HUES6 (cell line): ENCODE measurements around the gene MED26.

ENCODE experiments used
- H3K27ac ChIP-seq: 2 replicates; pipeline ENCODE4 v1.7.0; 2013; ENCODE audit warnings: low read depth, mild to moderate bottlenecking, low read length, inconsistent platforms
- H3K27me3 ChIP-seq: 2 replicates; pipeline ENCODE4 v1.6.1; 2013; ENCODE audit warnings: low read length; ENCODE audit not compliant: control insufficient read depth, insufficient read depth
- H3K36me3 ChIP-seq: 2 replicates; pipeline ENCODE4 v1.6.1; 2013; ENCODE audit warnings: low read length; ENCODE audit not compliant: control insufficient read depth, insufficient read depth
- H3K4me1 ChIP-seq: 2 replicates; pipeline ENCODE4 v1.6.1; 2013; ENCODE audit warnings: low read length; ENCODE audit not compliant: control insufficient read depth, insufficient read depth
- H3K4me3 ChIP-seq: 2 replicates; pipeline ENCODE4 v1.5.1; 2013; ENCODE audit warnings: low read depth, low read length
- H3K9ac ChIP-seq: one replicate; pipeline ENCODE4 v1.6.1; 2013; ENCODE audit warnings: mild to moderate bottlenecking, low read length
- H3K9me3 ChIP-seq: 2 replicates; pipeline ENCODE4 v1.6.1; 2013; ENCODE audit warnings: low read depth, low read length; ENCODE audit not compliant: control insufficient read depth, insufficient read depth

MED26 gene

DNA sequence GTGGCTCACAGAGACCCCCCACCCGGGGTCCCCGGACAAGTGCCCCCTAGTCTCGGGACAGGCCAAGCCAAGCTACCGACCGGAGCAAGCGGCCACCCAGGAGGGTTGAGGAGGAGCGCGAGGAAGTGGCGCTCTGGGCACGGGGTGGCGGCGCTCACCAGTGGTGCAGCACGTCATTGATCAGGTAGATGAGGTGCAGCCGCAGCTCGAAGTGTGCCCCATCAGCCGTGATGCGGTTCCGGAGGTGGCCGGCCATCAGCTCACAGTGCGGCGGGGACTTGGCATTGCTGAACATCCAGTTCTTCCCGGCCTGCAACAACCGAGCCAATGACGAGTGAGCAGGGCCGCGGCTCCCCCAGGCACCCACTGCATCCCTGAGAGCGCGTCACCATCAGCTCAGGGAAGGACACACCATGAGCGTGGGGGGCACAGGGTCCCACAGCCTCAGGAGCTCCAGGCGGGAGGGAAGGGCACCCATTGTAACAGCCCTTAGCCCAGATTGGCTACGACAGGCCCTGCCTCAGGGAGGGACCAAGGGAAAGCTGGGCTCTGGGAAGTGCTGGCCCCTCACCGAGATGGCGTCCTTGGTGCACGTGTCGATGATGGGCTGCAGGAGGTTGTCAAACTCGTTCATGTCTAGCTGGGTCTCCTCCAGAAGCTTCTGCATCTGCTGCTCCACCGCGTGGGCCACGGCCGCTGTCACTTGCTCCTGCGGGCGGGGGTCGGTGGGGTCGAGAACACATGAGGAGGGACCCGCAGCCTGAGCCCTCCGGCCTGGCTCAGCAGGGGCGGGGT, 95.4 kb downstream of the MED26 start:
- Histone ChIP-seq H3K27me3 (no peaks in the 10 kb centered on the region), H3K4me1 (no peaks in the 10 kb centered on the region), H3K27ac (no peak overlapping the region), H3K9ac (no peak overlapping the region), H3K4me3 (no peak overlapping the region), H3K9me3 (no peaks in the 10 kb centered on the region), H3K36me3 (peaks cover 100% of the 10 kb centered on the region)

DNA sequence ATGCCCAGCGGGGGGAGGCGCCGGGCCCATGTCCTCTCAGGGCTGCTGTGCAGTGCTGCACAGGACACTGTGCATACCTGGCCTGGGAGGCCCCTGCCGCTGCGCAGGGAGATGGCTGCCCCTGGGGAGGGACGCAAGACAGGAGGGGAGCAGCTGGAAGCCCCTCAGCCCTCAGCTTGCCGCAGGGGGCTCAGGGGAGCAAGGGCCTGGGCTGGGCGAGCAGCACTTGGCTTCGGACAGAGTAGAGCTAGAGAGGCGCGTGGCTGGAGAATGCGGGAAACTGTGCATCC, 96.7 kb downstream of the MED26 start:
- H3K4me3 ChIP-seq = no peak overlapping the region
- no peak overlapping the region for H3K27ac ChIP-seq
- no peaks in the 10 kb centered on the region for H3K9me3 ChIP-seq
- H3K36me3 ChIP-seq = peaks cover 100% of the 10 kb centered on the region
- no peak overlapping the region for H3K9ac ChIP-seq
- H3K27me3 ChIP-seq = no peaks in the 10 kb centered on the region
- no peaks in the 10 kb centered on the region for H3K4me1 ChIP-seq

DNA sequence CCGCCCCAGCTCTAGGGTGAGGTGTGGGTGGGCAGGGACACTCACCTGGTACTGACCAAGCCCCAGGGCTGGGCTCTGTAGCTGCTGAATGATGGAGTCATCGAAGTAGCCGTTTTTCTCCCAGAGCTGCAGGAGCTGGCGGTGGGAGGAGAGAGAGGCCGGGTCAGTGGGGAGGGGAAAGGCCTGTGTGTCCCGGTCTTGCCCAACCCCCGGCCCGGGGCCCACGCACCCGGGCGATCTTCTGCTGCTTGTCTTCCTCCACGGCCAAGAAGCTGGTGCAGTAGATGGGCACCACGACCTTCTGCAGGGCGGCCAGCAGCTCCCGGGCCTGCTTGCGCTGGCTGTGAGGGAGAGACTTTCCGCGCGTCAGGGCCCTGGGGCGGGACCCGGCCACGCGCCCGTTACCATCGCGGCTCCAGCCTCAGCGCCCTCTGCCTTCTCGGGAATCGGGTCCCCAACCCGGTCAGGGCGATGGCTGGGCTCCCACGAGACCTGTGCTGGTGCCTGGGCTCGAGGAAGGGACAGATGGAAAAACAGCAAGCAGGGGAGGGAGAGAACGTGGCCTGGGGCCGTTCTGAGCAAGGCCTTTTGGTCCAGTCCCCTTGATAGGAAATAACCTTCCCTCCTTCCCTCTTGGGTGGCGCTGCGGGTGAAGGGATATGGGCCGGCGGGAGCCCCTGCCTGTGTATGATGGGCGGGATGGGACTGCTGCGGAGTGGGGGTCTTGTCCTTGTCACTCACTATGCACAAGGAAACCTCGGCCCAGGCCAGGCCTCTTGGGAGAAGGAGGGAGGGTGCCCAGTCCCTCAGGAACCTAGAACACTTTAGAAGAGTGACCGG, 97.2 kb downstream of the MED26 start:
- Histone ChIP-seq H3K4me3 (no peak overlapping the region), H3K27ac (no peak overlapping the region), H3K4me1 (no peaks in the 10 kb centered on the region), H3K9me3 (no peaks in the 10 kb centered on the region), H3K36me3 (peaks cover 100% of the 10 kb centered on the region), H3K27me3 (no peaks in the 10 kb centered on the region), H3K9ac (no peak overlapping the region)

DNA sequence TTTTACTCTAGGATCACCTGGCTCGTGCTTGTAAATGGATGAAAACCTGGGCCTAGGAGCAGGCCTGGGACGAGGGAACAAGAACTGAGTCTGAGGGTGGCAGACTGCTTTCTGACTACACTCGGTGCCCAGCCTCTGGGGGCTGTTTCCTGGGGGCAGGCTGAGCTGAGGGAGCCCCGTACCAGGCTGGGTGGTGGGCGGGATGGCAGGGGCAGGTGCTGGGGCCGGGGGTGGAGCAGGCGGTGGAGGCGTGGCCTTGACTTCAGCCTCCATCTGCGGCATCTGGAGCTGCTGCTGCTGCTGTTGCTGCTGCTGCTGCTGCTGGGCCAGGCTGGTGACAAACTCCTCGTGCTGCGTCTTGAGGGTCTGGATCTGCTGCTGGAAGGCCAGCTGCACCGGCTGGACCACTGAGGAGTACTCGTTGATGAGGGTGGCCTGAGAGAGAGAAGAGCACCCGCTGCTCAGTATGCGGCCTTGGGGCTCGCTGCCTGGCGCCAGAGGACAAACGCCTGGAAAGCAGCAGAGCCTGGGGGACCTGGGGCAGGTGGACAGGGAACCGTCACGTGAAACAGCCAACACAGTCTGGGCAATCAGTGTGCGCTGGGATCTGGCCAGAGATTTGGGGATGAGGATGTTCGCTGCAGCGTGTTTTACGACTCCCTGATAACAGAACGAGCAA, 98.4 kb downstream of the MED26 start:
- peaks cover 100% of the 10 kb centered on the region for H3K36me3 ChIP-seq
- H3K4me3 ChIP-seq = no peak overlapping the region
- H3K27ac ChIP-seq = no peak overlapping the region

DNA sequence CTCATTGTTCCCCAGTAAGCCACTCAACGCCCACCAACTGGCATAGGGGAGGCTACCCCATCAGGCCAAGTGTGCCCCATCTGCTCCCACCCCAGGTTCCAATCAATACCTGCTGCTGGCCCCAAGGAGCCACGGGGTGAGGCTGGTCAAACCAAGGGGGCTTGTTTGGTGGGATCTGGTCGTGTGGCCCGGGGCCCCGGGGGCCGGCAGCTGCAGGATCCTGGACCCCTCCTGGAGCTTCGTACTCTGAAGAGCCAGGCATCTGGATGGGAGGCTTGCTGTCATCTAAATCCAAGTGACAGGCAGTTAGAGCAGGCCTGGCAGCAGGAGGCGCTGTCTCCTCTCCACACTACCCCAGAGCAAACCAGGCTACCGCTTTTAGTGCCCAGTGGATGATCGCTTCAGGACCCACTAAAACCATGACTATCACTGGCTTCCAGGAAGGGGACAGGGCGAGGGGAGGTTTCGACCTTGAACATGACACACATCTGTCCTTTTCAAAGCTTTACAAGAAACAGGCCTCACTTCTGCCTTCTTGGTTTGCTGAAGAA, 100.0 kb downstream of the MED26 start:
- H3K4me1 ChIP-seq = no peaks in the 10 kb centered on the region
- no peak overlapping the region for H3K9ac ChIP-seq
- no peak overlapping the region for H3K27ac ChIP-seq
- H3K4me3 ChIP-seq = no peak overlapping the region
- peaks cover 100% of the 10 kb centered on the region for H3K36me3 ChIP-seq
- H3K9me3 ChIP-seq = no peaks in the 10 kb centered on the region
- no peaks in the 10 kb centered on the region for H3K27me3 ChIP-seq

More for the DNA sequence above, 98.4 kb downstream of the MED26 start:
- Histone ChIP-seq H3K9ac (no peak overlapping the region), H3K9me3 (no peaks in the 10 kb centered on the region), H3K27me3 (no peaks in the 10 kb centered on the region), H3K4me1 (no peaks in the 10 kb centered on the region)

DNA sequence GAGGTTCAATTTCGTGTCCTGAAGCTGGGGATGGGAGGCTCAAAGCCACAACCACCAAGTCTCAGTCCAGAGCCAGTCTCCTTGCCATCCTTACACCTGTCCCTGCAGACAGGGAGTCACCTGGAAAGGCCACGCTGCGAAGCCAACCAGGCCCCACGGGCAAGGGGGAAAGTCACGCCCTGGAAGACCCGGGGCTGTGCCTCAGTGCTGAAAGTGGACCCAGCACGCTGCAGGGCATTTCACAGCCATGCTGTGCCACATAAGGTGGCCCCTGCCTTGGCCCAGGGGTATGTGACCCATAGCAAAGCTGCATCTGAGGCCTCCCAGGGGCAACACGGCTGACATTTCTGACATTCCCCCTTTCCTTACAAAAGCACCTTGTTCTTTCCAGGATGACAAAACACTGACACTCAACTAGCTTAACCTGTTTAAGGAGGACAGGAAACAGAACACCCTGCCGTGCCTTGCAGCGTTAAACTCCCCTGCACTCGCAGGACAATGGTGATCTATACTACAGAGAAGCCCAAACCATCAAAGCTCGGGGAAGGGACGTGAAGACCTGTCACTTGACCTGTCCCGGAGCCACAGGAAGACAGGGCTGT, 100.6 kb downstream of the MED26 start:
- Histone ChIP-seq H3K4me3 (no peak overlapping the region), H3K36me3 (peaks cover 100% of the 10 kb centered on the region), H3K9ac (no peak overlapping the region), H3K27me3 (no peaks in the 10 kb centered on the region), H3K27ac (no peak overlapping the region), H3K9me3 (no peaks in the 10 kb centered on the region), H3K4me1 (no peaks in the 10 kb centered on the region)

DNA sequence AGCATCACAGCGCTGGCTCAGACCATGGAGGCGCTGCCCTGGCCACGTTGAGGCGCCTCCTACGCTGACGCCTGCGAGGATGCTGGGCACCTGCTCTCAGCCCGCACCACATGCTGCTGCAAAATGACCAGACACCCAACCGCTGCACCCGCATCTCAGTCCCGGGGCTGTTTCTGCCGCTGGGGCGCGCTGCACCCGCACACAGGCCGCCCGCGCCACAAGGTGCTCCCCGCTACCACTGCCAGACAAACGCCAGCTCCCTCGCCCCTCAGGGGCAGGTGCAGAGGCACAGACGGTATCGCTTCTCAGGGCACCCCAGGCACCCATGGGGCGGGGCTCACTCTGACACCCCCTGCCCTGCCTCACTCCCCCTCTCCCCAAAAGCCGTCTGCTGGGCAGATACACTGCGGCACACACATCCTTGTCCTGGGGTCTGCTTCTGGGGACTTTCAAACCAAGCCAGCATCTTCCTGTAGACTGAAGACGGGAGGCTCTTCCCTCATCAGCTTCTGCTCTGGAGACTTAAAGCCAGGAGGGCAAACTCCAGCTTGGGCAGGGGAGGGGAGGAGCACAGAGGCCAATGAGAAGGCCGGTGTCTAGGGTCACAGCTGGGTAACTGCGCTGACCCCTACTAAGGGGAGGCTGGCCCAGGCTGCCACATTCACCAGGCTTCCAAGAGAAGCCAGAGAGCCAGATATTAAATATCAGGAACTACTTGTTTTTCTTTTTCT, 102.1 kb downstream of the MED26 start:
- peaks cover 97% of the 10 kb centered on the region for H3K36me3 ChIP-seq
- no peaks in the 10 kb centered on the region for H3K4me1 ChIP-seq
- H3K27ac ChIP-seq = no peak overlapping the region
- H3K4me3 ChIP-seq = no peak overlapping the region
- H3K9me3 ChIP-seq = no peaks in the 10 kb centered on the region
- H3K27me3 ChIP-seq = no peaks in the 10 kb centered on the region
- H3K9ac ChIP-seq = no peak overlapping the region

DNA sequence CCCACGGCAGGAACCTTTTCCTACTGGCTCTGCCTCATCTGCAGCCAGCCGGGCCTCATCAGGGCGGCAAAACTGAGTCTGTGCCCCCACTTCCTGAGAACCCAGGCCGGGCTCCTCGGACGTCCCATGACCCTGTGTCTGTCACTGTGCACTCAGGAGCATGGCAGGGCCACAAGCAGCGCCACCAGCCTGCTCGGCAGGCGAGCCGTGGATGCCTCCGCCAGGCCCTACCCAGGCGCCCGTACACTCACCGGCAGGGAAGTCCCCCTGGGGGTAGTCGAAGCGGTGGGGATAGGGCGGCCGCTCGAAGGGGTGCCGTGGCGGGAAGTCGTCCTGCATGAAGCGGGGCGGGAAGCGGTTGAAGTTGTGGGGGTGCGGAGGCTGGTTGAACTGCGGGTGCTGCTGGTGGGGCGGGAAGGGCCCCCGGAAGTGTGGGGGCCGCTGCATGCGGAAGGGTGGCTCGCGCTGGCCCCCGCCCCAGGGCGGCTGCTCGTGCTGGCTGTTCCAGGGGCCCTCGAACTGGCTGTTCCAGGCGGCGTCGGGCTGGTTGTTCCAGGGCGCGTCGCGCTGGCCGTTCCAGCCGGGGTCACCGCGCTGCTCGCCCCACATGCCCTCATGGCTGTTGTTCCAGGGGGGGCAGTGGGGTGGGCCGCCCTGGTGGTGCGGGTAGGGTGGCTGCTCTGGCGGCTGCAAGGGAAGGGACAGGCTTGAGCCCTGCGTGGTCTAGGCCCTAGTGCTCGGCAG, 102.8 kb downstream of the MED26 start:
- H3K27me3 ChIP-seq = no peaks in the 10 kb centered on the region
- H3K4me3 ChIP-seq = no peak overlapping the region
- H3K9me3 ChIP-seq = no peaks in the 10 kb centered on the region
- H3K27ac ChIP-seq = no peak overlapping the region
- peaks cover 97% of the 10 kb centered on the region for H3K36me3 ChIP-seq
- no peaks in the 10 kb centered on the region for H3K4me1 ChIP-seq
- no peak overlapping the region for H3K9ac ChIP-seq
